ENCODE data around the gene SDCCAG8. TPM values are rescaled to one million over a fixed set of nuclear protein-coding genes. Genes with fewer than 3 reads are reported as not detected.

The SDCCAG8 gene
- total and polyA plus RNA-seq, 2 experiments from 2014 or later = 28.0 to 66.7 TPM

GRCh38 chr1:243474136-243474881, 218.5 kb downstream of the SDCCAG8 start:
- H3K36me3 ChIP-seq (ENCODE audit: insufficient read depth) = no peaks in the 10 kb centered on the region
- no peaks in the 10 kb centered on the region; the same call in 1 of the 2 replicates for H3F3A ChIP-seq (replicated peaks; ENCODE audit: low read depth)
- Mint-ChIP-seq H3K9me3 (no peaks in the 10 kb centered on the region), H3K27ac (no peak overlapping the region), H3K27me3 (ENCODE audit: insufficient read depth, low read depth, poor library complexity) (peaks cover 12% of the 10 kb centered on the region), H3K4me1 (peaks cover 68% of the 10 kb centered on the region), H3K36me3 (ENCODE audit: low read depth) (no peaks in the 10 kb centered on the region), H3K4me3 (no peak overlapping the region)
- peak; percentile 76 for DNase-seq (ENCODE audit: low spot score)
- ATAC-seq = peak; percentile 75
- peak overlapping the region; percentile 64 for H3K4me2 ChIP-seq
- H3K4me3 ChIP-seq = peak overlapping the region; percentile 21; the same call in 1 of the 2 replicates
- 0 out of 2 replicates have a peak, but pooled peaks cover 4% of the 10 kb centered on the region for H3K27me3 ChIP-seq (ENCODE audit: insufficient read depth)
- no peak for TF ChIP-seq ZNF331 (CRISPR knock-in tag; IDR thresholded peaks at IDR 0.05; ENCODE audit: low read depth)
- no peak for TF ChIP-seq NANOG (IDR thresholded peaks at IDR 0.05; ENCODE audit: borderline replicate concordance)
- no peak for TF ChIP-seq POLR2AphosphoS5 (IDR thresholded peaks at IDR 0.05; ENCODE audit: low read depth)
- no peak for TF ChIP-seq CREB1 (CRISPR knock-in tag; IDR thresholded peaks at IDR 0.05; ENCODE audit: low read depth)
- no peak for TF ChIP-seq EZH2phosphoT487 (IDR thresholded peaks at IDR 0.05; ENCODE audit: unreplicated experiment)
- H3K4me1 ChIP-seq (ENCODE audit: insufficient read depth) = peaks cover 48% of the 10 kb centered on the region
- H3K27ac ChIP-seq (ENCODE audit: low read depth) = no peak overlapping the region
- no peaks in the 10 kb centered on the region for H4K20me1 ChIP-seq (replicated peaks; ENCODE audit: insufficient read depth)
- H2AFZ ChIP-seq = peak overlapping the region; percentile 72
- no peaks in the 10 kb centered on the region for H3K9me2 ChIP-seq (ENCODE audit: insufficient read depth)
- no peaks in the 10 kb centered on the region for H3K79me2 ChIP-seq (replicated peaks; ENCODE audit: insufficient read depth)

GRCh38 chr1:243474906-243475305, 219.1 kb downstream of the SDCCAG8 start:
- H3K9me3 Mint-ChIP-seq = 0 out of 3 replicates have a peak, but pooled peaks cover 2% of the 10 kb centered on the region
- peaks cover 63% of the 10 kb centered on the region for H3K4me1 Mint-ChIP-seq
- H3K27me3 Mint-ChIP-seq (ENCODE audit: insufficient read depth, low read depth, poor library complexity) = peaks cover 12% of the 10 kb centered on the region
- DNase-seq (ENCODE audit: low spot score) (no peak), ATAC-seq (peak; percentile 12)
- Histone ChIP-seq H3K79me2 (replicated peaks; ENCODE audit: insufficient read depth) (no peaks in the 10 kb centered on the region), H3K27me3 (ENCODE audit: insufficient read depth) (0 out of 2 replicates have a peak, but pooled peaks cover 4% of the 10 kb centered on the region), H4K20me1 (replicated peaks; ENCODE audit: insufficient read depth) (no peaks in the 10 kb centered on the region), H3K4me3 (peak overlapping the region; percentile 21; the same call in 1 of the 2 replicates), H3K4me2 (peak overlapping the region; percentile 64; the same call in 1 of the 2 replicates), H3K9me2 (ENCODE audit: insufficient read depth) (no peaks in the 10 kb centered on the region), H3K36me3 (ENCODE audit: insufficient read depth) (no peaks in the 10 kb centered on the region), H2AFZ (peak overlapping the region; percentile 72; the same call in 1 of the 2 replicates), H3K27ac (ENCODE audit: low read depth) (no peak overlapping the region), H3F3A (replicated peaks; ENCODE audit: low read depth) (no peaks in the 10 kb centered on the region; the same call in 1 of the 2 replicates), H3K4me1 (ENCODE audit: insufficient read depth) (peaks cover 48% of the 10 kb centered on the region)
- H3K27ac Mint-ChIP-seq = no peak overlapping the region
- peaks cover 2% of the 10 kb centered on the region; the same call in 1 of the 3 replicates for H3K36me3 Mint-ChIP-seq (ENCODE audit: low read depth)
- H3K4me3 Mint-ChIP-seq = no peak overlapping the region
- no peak for TF ChIP-seq ZNF462 (CRISPR knock-in tag; IDR thresholded peaks at IDR 0.05)
- no peak for TF ChIP-seq ZNF114 (CRISPR knock-in tag; IDR thresholded peaks at IDR 0.05)
- no peak for TF ChIP-seq STAT1 (IDR thresholded peaks at IDR 0.05; ENCODE audit: unreplicated experiment)
- TF ChIP-seq CTCF (conservative IDR thresholded peaks at IDR 0.05; ENCODE audit: low read depth in 2 of 2) = no peak
- TF ChIP-seq JUNB (IDR thresholded peaks at IDR 0.05; ENCODE audit: unreplicated experiment) = no peak
- no peak for TF ChIP-seq EZH2phosphoT487 (IDR thresholded peaks at IDR 0.05; ENCODE audit: unreplicated experiment)
- TF ChIP-seq ZNF331 (CRISPR knock-in tag; IDR thresholded peaks at IDR 0.05; ENCODE audit: low read depth) = no peak
- TF ChIP-seq ETS1 (IDR thresholded peaks at IDR 0.05) = no peak

Measured in GM23338 (cell line).